ENCODE measurements around the gene TYW5.

TYW5 gene

DNA sequence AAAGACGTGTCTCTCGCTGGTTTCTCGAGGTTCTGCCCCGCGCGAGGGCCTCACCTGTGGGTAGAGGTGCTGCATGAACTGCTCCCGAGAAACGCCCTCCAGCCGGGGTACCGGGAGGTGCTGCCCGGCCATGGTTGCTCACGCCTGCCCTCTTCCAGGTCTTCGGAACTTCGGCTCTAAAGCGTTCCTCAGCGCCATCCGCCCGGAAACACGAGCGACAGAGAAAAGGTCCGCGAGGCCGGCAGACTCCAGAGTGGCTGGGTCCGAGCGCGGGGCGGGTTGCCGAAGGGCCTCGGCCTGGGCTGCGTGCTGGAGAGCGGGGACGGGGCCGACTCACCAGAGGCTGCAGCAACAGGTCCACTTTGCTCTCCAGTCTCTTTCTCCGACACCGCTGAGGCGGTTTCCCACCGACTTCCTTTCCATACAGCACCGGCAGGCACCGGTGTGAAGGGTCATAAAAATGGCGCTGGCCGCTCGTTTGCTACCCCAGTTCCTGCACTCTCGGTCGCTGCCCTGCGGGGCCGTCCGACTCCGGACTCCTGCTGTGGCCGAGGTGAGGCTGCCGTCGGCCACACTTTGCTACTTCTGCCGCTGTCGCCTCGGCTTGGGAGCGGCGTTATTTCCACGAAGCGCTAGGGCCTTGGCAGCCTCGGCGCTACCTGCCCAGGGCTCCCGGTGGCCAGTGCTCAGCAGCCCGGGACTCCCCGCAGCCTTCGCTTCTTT lies at the start of gene TYW5, which contains the start of gene MAIP1:
TSS of gene TYW5 (minus strand) at position 153 of the 723 bp plus-strand sequence. CDS start at position 132, 21 bp downstream.
TSS of gene MAIP1 (plus strand) at position 244 of the 723 bp plus-strand sequence. CDS start at position 461, 217 bp downstream.
- DNase-seq (ENCODE audit: low read depth in 2 of 2), result peak; percentile 68 to 72

GRCh38 chr2:200003444-200003843 lies 48.2 kb upstream of the TYW5 start:
- no peak for DNase-seq (ENCODE audit: low read depth in 2 of 2)

DNA sequence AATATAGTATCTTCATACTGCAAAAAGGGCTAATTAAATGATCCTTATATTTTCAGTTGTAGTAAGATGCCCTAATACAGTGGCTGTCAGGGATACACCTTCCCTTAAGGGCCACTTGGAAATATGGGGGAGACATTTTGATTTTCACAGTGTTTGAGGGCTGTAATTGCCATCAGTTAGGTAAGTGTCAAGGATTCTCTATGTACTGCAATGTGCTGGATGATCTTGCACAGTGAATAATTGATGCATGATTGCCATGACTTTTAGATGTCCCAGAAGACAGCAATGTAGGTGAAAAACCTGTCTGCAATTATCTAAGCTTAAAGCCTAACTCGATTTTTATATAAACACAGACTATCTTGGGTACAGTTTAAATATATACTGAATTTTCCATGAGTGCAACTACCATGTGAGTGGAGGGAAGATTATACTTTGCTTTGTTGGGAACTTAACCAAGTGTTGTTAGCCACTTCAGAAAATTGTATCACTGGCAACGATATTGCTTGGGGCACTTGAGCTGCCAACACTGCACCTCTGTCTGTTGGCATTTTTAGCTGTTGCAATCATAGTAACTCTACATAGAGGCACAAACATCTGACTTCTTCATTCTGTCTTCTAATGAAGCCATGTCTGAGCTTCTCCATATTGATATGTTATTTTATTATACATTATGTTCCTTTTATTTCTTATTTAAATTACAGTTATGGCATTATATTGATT lies 45.3 kb upstream of the TYW5 start:
- DNase-seq (ENCODE audit: low read depth in 2 of 2), result no peak

- no peak for DNase-seq (ENCODE audit: low read depth in 2 of 2)
Observed at GRCh38 chr2:199999166-199999565, 43.9 kb upstream of the TYW5 start.

GRCh38 chr2:199997296-199997695 lies 42.0 kb upstream of the TYW5 start:
- no peak for DNase-seq (ENCODE audit: low read depth in 2 of 2)

DNA sequence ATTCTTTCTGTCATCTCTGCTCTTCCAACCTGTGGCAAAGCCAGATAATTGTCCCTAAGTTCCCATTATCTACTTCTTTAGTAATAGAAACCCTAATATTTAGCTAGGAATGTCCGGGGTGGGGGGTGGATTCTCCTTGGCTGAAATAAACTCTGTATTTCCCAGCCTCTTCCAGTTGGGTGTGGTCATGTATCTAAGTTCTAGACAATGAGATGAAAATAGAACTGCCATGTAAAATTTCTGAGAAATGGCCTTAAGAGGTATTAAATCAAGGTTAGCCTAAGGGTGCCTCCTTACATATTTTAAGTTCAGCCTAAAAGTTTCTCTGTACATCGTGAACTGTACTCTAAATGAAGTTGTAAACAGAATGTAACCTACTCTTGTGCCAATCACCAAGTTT lies 39.6 kb upstream of the TYW5 start:
- no peak for DNase-seq (ENCODE audit: low read depth in 2 of 2)

DNA sequence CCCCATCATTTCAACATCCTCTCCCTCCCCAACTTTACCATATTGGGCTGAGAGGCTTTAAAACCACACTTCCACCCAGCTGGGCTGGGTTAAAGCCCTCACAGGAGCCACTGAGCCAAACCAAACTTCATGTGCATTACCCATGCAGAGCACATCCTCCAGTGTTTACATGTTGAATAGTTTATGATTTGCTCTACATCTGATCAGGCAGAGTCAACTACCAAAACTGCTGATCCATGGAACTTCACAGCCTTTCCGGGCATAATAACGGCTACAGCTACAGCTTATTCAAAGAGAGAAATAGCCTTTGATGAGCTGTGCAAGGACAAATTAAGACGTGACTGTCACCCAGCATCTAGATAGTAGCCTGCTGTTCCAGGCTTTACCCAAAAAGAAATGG lies 39.1 kb upstream of the TYW5 start:
- no peak for DNase-seq (ENCODE audit: low read depth in 2 of 2)

DNA sequence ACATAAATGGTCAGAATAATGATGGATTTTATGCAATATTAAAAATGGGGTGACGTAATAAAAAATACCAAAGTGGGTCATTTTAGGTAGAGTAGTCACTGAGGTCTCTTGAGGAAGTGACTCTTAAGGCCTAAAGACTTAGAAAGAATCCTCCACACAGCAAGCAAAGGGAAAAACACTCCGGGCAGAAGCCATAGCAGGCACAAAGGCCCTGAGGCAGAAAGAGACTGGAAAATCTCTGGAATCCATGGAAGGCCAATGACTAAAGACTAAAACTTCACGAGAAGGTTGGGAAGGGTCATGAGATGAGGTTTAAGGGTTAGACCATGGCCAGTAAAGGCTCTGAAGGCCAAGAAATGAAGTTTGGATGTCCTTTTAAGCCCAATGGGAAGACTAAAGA lies 37.0 kb upstream of the TYW5 start:
- no peak for DNase-seq (ENCODE audit: low read depth in 2 of 2)

DNA sequence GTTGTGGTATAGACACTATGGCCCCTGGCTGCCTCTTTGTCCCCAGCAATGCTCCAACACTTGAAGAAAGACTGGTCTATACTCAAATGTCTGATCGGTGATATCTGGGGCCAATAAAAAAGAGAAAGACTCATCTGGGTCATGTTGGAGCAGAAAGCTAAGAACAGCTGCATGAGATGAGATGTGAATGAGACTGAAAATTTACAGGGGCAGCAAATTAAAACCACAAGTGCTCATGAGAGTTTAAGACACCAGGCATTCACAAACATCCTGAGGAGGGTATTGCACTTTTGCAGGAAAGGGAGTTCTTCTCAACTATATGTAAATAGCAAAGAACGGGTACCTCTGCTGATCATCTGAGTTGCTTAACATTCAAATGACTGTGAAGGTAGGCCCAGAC lies 36.4 kb upstream of the TYW5 start:
- DNase-seq (ENCODE audit: low read depth in 2 of 2), result no peak

GRCh38 chr2:199989822-199990221 lies 34.5 kb upstream of the TYW5 start:
- no peak for DNase-seq (ENCODE audit: low read depth in 2 of 2)

DNA sequence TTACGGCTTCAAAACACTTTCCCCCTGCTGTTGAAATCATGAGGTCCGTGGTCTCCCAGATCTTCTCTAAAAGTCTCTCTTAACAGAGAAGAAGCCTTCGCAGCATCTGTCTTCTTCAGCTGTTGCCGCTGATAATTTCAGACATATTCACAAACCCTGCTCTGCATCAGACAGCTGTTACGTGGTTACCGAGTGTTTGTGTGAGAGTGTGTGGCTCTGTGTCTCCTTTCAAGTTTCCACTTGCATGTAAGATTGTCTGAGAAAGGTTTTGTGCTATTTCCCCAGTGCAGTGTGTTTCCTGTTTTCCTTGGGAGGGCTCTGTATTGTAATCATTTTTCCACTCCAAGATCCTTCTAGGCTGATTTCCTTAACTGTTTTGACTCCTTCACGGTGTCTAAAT lies 32.9 kb upstream of the TYW5 start:
- DNase-seq (ENCODE audit: low read depth in 2 of 2), result no peak

- DNase-seq (ENCODE audit: low read depth in 2 of 2), result no peak
Observed at GRCh38 chr2:199987586-199987985, 32.3 kb upstream of the TYW5 start.

DNA sequence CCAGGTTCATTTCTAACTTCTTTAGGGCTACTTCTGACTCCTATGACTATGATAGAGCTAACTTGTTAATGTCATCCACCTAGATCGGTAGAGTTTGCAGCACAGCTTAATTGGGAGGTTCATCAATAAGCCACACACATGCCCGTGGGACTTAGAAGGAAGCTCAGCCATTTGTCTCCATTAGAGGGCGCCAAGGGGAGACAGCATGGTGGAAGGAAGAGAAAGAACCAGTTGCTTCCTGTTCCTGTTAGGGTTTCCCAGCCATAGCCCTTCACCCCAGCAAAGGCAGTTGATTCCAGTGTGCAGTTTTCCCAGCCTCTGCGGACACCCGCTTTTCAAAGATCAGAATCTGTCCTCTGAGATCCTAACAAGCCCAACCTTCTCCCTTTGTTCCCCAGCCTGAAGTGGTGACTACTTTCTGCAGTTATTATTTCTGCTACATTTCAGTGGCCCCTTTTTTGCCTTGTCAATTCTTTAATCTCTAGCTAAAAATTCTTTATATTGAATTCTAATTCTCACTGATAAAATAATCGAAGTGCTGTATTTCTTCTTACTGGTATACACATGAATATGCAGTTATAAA lies 30.4 kb upstream of the TYW5 start:
- peak; percentile 42 to 46 for DNase-seq (ENCODE audit: low read depth in 2 of 2)

DNA sequence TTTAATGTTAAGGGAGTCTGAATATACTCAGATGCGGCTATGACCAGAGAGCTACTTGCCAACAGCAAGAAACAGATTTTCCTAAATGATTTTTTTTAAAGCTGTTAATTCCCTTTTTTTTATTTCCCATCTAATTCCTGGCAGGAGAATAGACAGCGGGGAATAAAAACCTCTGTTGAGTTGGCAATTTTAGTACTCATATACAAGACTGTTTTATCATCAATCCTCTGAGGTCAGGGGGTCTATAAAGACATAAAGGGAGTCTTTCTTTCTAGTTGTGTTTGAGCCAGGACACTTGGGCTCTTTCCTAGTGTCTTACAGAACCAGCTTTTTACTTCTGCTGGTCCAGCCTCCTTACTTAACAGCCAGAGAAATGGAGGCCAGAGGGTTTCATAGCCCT lies 29.5 kb upstream of the TYW5 start:
- DNase-seq (ENCODE audit: low read depth in 2 of 2), result no peak

- no peak for DNase-seq (ENCODE audit: low read depth in 2 of 2)
Observed at GRCh38 chr2:199984159-199984558, 28.9 kb upstream of the TYW5 start.

- DNase-seq (ENCODE audit: low read depth in 2 of 2), result no peak
Observed at GRCh38 chr2:199983534-199983933, 28.2 kb upstream of the TYW5 start.

DNA sequence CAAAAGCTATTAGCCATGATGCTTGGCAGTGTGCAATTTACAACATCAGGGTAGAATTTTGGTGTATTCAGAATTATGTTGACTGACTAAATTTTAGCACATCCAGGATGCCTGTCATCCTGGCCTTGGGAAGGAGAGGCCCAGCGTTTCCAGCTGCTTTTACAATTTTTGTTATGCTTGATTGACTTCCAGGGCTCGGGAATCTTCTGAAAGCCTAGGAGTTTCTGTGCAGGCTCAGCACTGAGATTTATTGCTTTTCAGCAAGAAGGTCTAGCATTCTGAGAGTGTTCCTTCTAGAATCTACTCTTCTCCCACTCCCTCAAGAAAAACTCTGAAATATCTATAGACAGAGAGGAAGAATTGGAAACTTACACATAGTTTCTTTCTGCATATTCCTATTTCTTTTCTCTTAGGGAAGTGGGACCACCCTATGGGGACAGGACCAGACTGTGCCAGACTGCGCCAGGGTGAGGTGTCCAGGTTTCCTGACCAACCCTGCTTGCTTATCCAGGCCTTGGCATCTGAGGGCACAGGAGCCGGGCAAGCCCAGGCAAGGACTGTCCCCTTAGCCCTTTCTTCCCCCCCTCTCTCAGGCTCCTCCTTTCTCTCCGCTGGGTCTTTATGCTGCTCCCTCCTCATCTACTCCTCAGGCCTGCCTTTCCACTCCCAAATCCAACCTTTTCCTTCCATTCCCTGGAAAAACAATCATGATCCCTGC lies 27.0 kb upstream of the TYW5 start:
- no peak for DNase-seq (ENCODE audit: low read depth in 2 of 2)

- DNase-seq (ENCODE audit: low read depth in 2 of 2), result peak; percentile 79 to 93
Observed at GRCh38 chr2:199979832-199980628, 24.7 kb upstream of the TYW5 start.

- no peak for DNase-seq (ENCODE audit: low read depth in 2 of 2)
Observed at GRCh38 chr2:199979398-199979797, 24.1 kb upstream of the TYW5 start.

GRCh38 chr2:199977984-199978415 lies 22.7 kb upstream of the TYW5 start:
- peak in 1 of 2 donors; percentile 43 for DNase-seq (ENCODE audit: low read depth in 2 of 2)

- no peak for DNase-seq (ENCODE audit: low read depth in 2 of 2)
Observed at GRCh38 chr2:199975273-199975895, 20.1 kb upstream of the TYW5 start.
